ENCODE data around the gene NEIL1. TPM values are rescaled to one million over a fixed set of nuclear protein-coding genes. Genes with fewer than 3 reads are reported as not detected.

NEIL1 gene, protein sequence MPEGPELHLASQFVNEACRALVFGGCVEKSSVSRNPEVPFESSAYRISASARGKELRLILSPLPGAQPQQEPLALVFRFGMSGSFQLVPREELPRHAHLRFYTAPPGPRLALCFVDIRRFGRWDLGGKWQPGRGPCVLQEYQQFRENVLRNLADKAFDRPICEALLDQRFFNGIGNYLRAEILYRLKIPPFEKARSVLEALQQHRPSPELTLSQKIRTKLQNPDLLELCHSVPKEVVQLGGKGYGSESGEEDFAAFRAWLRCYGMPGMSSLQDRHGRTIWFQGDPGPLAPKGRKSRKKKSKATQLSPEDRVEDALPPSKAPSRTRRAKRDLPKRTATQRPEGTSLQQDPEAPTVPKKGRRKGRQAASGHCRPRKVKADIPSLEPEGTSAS
- 3.5 and 7.2 TPM in 2 replicates for total RNA-seq

DNA sequence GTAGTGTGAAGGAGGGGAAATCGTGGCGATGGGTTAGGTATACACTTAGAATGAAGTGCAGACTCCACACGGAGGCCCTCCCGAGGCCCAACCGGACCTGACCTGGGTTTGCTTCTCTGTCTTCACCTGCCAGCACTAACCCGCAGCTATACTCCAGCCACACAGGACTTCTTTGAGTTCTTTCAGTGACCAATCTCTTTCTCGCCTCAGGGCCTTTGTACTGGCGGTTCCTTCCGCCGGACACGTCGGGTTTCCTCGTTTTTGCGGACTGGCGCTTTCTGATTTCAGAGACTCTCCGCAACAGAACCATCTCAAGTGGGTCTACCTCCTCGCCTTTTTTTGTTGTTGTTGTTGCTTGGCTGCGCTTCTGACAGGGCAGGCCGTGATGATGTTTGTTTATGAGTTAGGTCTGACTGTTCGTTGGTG, at the start of gene NEIL1:
TSS of gene NEIL1 (plus strand) at position 244 of the 426 bp plus-strand sequence. CDS start 1,867 bp downstream, outside the sequence.

DNA sequence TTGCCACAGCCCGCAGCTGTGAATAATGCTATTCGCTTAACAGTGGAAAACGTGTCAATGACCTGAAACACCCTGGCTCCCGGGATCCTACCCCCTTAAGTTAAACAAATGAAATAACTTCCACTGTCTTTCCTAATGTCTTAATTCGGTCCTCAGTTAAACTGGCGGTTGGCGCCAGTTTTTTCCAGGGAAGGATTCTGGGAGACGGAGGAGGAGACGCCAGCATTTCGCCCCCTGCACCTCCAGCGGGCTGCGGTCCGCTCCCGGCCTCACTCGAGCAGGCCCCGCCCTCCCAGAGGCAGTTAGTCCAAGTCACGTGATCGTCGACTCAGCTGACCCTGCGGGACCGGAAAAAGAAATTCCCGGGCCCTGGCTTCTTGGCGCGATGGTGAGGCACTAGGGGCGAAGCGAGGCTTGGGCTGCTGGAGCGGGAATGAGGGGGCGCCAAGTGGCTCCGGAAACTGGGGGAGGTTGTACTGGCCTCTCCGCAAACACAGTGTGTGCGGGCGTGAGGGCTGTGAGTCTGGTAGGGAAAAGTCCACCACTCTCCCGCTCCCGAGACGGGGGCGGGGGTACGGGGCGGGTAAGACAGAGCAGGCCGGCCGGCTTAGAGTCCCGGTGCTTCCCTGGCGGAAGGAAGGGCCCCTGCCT, 11.0 kb upstream of the NEIL1 start, which contains the start of gene COMMD4:
TSS of gene COMMD4 (plus strand) at position 359 of the 651 bp plus-strand sequence. CDS start at position 386, 27 bp downstream.

DNA sequence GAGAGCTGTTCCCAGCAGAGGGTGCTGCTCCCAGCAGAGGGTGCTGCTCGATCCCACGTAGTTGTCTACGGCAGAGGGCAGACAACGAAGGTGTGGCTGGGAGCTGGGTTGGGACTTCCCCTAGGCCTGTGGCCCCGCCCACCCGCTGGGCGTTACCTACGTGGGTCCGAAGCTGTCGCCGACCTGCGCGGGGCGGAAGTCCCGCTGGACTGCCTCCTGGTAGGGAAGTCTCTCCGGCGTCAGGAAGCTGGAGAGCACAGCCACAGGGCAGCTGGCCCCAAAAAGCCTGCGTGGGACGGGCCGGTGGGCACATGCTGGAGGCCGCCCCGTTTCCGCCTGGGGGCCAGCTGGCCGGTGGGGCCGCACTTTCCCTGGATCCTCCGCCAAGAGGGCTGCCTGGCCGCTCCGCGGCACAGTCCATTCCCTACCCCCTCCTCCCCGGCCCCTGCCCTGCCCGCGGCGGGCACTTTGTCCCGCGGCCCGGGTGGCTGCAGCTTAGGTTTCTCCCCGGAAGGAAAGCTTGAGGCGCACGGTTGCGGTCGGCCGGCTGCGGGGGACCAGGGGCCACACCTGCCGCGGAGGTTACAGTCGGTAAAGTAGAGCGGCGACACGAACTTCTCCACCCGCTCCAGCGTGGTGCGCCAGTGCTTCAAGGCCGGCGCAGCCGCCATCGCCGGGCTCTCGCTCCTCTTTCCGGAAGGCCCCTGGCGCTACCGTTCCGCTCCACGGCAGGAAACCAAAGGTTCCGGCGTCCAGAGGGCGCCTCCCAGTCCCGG, 21.3 kb downstream of the NEIL1 start, which contains the start of gene MAN2C1:
TSS of gene MAN2C1 (minus strand) at position 695 of the 776 bp plus-strand sequence. CDS start at position 671, 24 bp downstream.

Other genes with a start within 250 kb of the NEIL1 start
- 10.7 and 11.5 TPM in 2 replicates for gene C15orf39, start 145.2 kb upstream of the NEIL1 start, total RNA-seq
- not detected in 2 replicates for gene GOLGA6C, start 88.7 kb upstream of the NEIL1 start, total RNA-seq
- gene GOLGA6D, start 64.2 kb upstream of the NEIL1 start, total RNA-seq = not detected in 2 replicates
- 43.5 and 57.4 TPM in 2 replicates for gene COMMD4, start 11.0 kb upstream of the NEIL1 start, total RNA-seq
- 59.9 and 70.4 TPM in 2 replicates for gene MAN2C1, start 21.6 kb downstream of the NEIL1 start, total RNA-seq
- 26.2 and 29.8 TPM in 2 replicates for gene SIN3A, start 104.7 kb downstream of the NEIL1 start, total RNA-seq
- gene PTPN9, start 232.3 kb downstream of the NEIL1 start, total RNA-seq = 14.5 and 18.1 TPM in 2 replicates

All from cardiac ventricle fibroblast (primary cell).